BE2C (cell line): ENCODE data around the gene TMEM255A.
A peak's percentile ranks its signal among the peaks of the same experiment; 100 is the strongest.

Experiments
- DNase-seq: peaks from one replicate; pipeline ENCODE4 v3.0.0-alpha.2; 2020
- H3K27me3 ChIP-seq: fragments of 250-450 bp; sonication (Bioruptor Pico); 2 replicates; pipeline ENCODE4 v1.5.1; 2020; ENCODE audit warnings: mild to moderate bottlenecking
- H3K36me3 ChIP-seq: fragments of 250-450 bp; sonication (Bioruptor Pico); 2 replicates; pipeline ENCODE4 v1.5.1; 2020; ENCODE audit warnings: mild to moderate bottlenecking
- H3K4me1 ChIP-seq: fragments of 250-450 bp; sonication (Bioruptor Pico); 2 replicates; pipeline ENCODE4 v1.5.1; 2020
- H3K4me3 ChIP-seq: 2 replicates; pipeline ENCODE4 v1.5.1; 2011; ENCODE audit warnings: low read depth, low read length
- H3K9me3 ChIP-seq: fragments of 250-450 bp; sonication (Bioruptor Pico); 2 replicates; pipeline ENCODE4 v1.5.1; 2020
- CTCF ChIP-seq: IDR thresholded peaks from 2 replicates; pipeline ENCODE4 v1.5.1; 2012; ENCODE audit warnings: mild to moderate bottlenecking, low read depth, low read length

Gene TMEM255A

GRCh38 chrX:120304256-120304655, 7.0 kb downstream of the TMEM255A start:
- no peak for DNase-seq
- Histone ChIP-seq H3K27me3 (peaks cover 4% of the 10 kb centered on the region), H3K4me3 (no peak overlapping the region), H3K9me3 (no peaks in the 10 kb centered on the region), H3K36me3 (no peaks in the 10 kb centered on the region), H3K4me1 (no peaks in the 10 kb centered on the region)
- no peak for TF ChIP-seq CTCF

GRCh38 chrX:120302434-120302833, 8.8 kb downstream of the TMEM255A start:
- no peak for DNase-seq
- Histone ChIP-seq H3K27me3 (no peaks in the 10 kb centered on the region), H3K36me3 (no peaks in the 10 kb centered on the region), H3K4me1 (no peaks in the 10 kb centered on the region), H3K4me3 (no peak overlapping the region), H3K9me3 (no peaks in the 10 kb centered on the region)
- TF ChIP-seq CTCF, result no peak

GRCh38 chrX:120301960-120302359, 9.3 kb downstream of the TMEM255A start:
- H3K4me1 ChIP-seq, result no peaks in the 10 kb centered on the region
- DNase-seq, result no peak
- H3K4me3 ChIP-seq, result no peak overlapping the region

GRCh38 chrX:120301497-120301896, 9.8 kb downstream of the TMEM255A start:
- Histone ChIP-seq H3K36me3 (no peaks in the 10 kb centered on the region), H3K4me3 (no peak overlapping the region), H3K9me3 (no peaks in the 10 kb centered on the region), H3K4me1 (no peaks in the 10 kb centered on the region), H3K27me3 (no peaks in the 10 kb centered on the region)
- TF ChIP-seq CTCF, result no peak
- DNase-seq, result no peak

More at GRCh38 chrX:120301960-120302359, 9.3 kb downstream of the TMEM255A start:
- TF ChIP-seq CTCF, result no peak
- Histone ChIP-seq H3K27me3 (no peaks in the 10 kb centered on the region), H3K36me3 (no peaks in the 10 kb centered on the region), H3K9me3 (no peaks in the 10 kb centered on the region)

- DNase-seq, result no peak
- 0 out of 2 replicates have a peak, but pooled peaks have one; percentile 9 for TF ChIP-seq CTCF
- Histone ChIP-seq H3K4me3 (no peak overlapping the region), H3K27me3 (no peaks in the 10 kb centered on the region), H3K9me3 (no peaks in the 10 kb centered on the region), H3K4me1 (no peaks in the 10 kb centered on the region), H3K36me3 (no peaks in the 10 kb centered on the region)
Measured at GRCh38 chrX:120299928-120300327, 11.3 kb downstream of the TMEM255A start.

GRCh38 chrX:120297923-120298322, 13.3 kb downstream of the TMEM255A start:
- no peaks in the 10 kb centered on the region for H3K9me3 ChIP-seq
- no peaks in the 10 kb centered on the region for H3K27me3 ChIP-seq
- DNase-seq, result no peak
- H3K4me1 ChIP-seq, result no peaks in the 10 kb centered on the region
- TF ChIP-seq CTCF, result no peak
- H3K4me3 ChIP-seq, result no peak overlapping the region
- H3K36me3 ChIP-seq, result no peaks in the 10 kb centered on the region
